Naive B cell (primary cell): ENCODE measurements around the gene IL11RA. TPM values are rescaled to one million over a fixed set of nuclear protein-coding genes. Genes with fewer than 3 reads are reported as not detected.

Experiments
- ATAC-seq, 2 donors: fragments of 150-1000 bp; cut with Tn5 transposase; 2 replicates each; pipeline ENCODE4 v1.10.0; 2021; ENCODE audit warnings: low read depth in 2 of 2, mild to moderate bottlenecking in 2 of 2, moderate library complexity in 2 of 2
- DNase-seq: peaks from one replicate; pipeline ENCODE4 v3.0.0; 2022
- H3K27ac Mint-ChIP-seq, 6 donors: one replicate each; pipeline ENCODE4 v1.8.0; 2020 to 2022; ENCODE audit warnings: mild to moderate bottlenecking in 6 of 6, mixed read lengths in 6 of 6, moderate library complexity in 5 of 6, inconsistent platforms in 2 of 6
- H3K27me3 Mint-ChIP-seq, 3 donors: one replicate each; pipeline ENCODE4 v1.8.0; 2021 to 2022; ENCODE audit warnings: mixed read lengths in 3 of 3, mild to moderate bottlenecking in 1 of 3
- H3K36me3 Mint-ChIP-seq, 2 donors: one replicate each; pipeline ENCODE4 v1.8.0; 2020 to 2022; ENCODE audit warnings: mixed read lengths in 2 of 2, inconsistent platforms in 1 of 2, mild to moderate bottlenecking in 1 of 2
- H3K4me1 Mint-ChIP-seq, 3 donors: one replicate each; pipeline ENCODE4 v1.8.0; 2020 to 2022; ENCODE audit warnings: mixed read lengths in 3 of 3, inconsistent platforms in 1 of 3, mild to moderate bottlenecking in 1 of 3, moderate library complexity in 1 of 3
- H3K4me3 Mint-ChIP-seq, 8 donors: one replicate each; pipeline ENCODE4 v1.8.0; 2020 to 2022; ENCODE audit warnings: mild to moderate bottlenecking in 8 of 8, mixed read lengths in 8 of 8, moderate library complexity in 8 of 8, inconsistent platforms in 2 of 8
- H3K9me3 Mint-ChIP-seq, 7 donors: one replicate each; pipeline ENCODE4 v1.8.0; 2020 to 2022; ENCODE audit warnings: mixed read lengths in 7 of 7, mild to moderate bottlenecking in 5 of 7, inconsistent platforms in 2 of 7, moderate library complexity in 1 of 7
- polyA plus RNA-seq, 6 donors: library from polyadenylated mRNA; unstranded; fragments of 300-500 nt; fragmentation: Illumina TruSeq; gene quantifications; one replicate each; pipeline ENCODE4 v1.2.3, GENCODE V29; 2021; ENCODE audit warnings: low read depth in 6 of 6

Gene IL11RA
- polyA plus RNA-seq, 6 donors from 2014 or later, result 2.0 to 7.4 (median 3.0) TPM

DNA sequence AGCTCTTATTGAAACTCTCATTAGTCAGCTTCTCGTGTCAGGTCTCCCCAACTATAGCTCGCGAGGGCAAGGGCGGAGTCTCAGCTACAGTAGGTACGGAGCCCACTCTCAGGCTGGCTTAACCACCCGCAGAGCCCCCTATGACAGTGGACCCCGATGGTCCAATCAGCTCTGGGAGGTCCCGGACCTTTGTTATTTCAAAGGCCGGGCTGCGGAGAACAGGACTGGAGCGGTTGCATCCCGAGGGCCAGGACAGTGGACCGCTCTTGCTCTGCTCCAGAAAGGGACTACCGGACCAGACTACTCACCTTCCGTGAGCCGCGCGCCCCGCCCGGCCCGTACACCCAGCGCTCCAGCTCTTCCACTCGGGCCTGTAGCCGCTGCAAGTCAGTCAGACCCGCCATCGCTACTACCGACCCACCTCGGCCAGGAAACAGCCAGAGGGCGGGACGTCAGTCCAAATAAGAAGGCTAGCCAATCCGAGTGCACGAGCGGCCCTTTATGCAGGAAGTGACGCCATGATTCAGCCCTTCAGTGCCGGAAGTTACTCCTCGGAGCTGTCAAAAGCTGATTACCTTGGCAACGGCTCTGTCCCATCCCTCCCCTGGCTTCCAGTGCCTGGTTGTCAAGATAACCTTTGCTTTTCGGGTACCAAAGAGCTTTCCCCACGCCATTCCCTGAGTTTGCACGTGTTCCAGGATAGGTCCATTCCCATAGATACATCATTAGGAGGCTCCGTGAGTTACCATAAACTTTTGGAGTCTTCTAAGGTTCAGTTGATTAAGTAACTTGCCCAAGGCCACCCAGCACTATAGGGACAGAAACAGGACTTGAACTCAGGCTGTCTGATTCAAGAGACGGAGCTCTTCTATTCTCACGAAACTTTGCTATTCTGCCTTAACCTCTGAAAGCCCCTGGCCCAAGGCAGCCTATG lies 31.7 kb upstream of the IL11RA start, which contains the start of gene DCTN3:
TSS of gene DCTN3 (minus strand) at position 435 of the 934 bp plus-strand sequence. CDS start at position 404, 31 bp downstream.
- H3K27me3 Mint-ChIP-seq, result peaks cover 27 to 40% (median 33%) of the 10 kb centered on the region in 3 donors
- ATAC-seq, result peak; percentile 97 to 98
- peaks cover 18 to 25% of the 10 kb centered on the region in 2 donors for H3K36me3 Mint-ChIP-seq
- H3K4me1 Mint-ChIP-seq, result peaks cover 31 to 45% (median 36%) of the 10 kb centered on the region in 3 donors
- peak within 1 kb of the TSS; percentile 48 to 92 (median 88) for H3K27ac Mint-ChIP-seq
- H3K4me3 Mint-ChIP-seq, result peak within 1 kb of the TSS; percentile 94 to 99 (median 96)
- peaks cover 0 to 7% (median 0%) of the 10 kb centered on the region in 7 donors for H3K9me3 Mint-ChIP-seq
- peak; percentile 90 for DNase-seq

DNA sequence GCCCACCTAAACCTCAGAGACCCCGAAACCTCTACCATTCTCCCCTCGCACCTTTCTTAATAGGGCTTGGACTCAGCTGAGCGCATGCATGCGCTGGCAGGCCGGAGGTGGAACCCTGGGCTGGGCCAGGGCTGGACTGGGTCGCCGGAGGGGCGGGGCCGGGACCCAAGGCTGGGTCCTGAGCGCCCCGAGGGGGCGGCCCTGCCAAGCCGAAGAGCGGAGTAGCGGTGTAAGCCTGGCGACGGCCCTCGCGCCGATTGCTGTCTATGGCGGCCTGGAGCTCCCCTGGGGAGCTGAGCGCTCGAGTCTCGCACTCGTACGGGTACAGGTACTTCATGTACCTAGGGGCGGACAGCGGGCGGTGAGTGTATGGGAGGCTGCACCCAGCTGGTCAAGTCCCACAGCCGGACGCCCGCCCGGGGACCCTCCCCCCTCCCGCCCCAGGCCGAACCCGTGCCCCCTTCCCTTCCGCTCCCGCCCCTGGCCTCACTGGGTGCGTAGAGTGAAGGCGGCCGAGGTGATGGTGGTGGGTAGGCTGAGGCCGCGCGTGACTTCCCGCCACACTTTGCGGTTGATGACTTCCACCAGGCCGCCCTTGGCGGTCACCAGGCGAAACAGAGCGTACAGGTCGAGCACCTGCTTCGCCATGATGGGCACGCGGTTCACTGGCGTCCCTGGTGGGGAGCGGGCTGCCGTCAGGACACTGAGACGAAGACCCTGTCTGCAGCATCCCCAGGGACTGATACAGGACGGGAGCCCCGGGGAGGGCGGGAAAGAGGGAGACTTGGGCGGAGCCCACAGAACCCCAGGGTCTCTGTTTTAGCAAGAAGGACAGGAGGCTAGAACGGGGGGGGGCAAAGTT lies 28.4 kb upstream of the IL11RA start:
- DNase-seq (peak; percentile 46), ATAC-seq (peak; percentile 15 to 19)
- Mint-ChIP-seq H3K4me3 (peak overlapping the region; percentile 30 to 76 (median 58)), H3K9me3 (peaks cover 0 to 7% (median 0%) of the 10 kb centered on the region in 7 donors), H3K27ac (peak overlapping the region in 2 of 6 donors; percentile 43 to 90), H3K27me3 (peaks cover 41 to 73% (median 61%) of the 10 kb centered on the region in 3 donors), H3K4me1 (peaks cover 35 to 47% (median 45%) of the 10 kb centered on the region in 3 donors), H3K36me3 (peaks cover 0 to 19% of the 10 kb centered on the region in 2 donors)

DNA sequence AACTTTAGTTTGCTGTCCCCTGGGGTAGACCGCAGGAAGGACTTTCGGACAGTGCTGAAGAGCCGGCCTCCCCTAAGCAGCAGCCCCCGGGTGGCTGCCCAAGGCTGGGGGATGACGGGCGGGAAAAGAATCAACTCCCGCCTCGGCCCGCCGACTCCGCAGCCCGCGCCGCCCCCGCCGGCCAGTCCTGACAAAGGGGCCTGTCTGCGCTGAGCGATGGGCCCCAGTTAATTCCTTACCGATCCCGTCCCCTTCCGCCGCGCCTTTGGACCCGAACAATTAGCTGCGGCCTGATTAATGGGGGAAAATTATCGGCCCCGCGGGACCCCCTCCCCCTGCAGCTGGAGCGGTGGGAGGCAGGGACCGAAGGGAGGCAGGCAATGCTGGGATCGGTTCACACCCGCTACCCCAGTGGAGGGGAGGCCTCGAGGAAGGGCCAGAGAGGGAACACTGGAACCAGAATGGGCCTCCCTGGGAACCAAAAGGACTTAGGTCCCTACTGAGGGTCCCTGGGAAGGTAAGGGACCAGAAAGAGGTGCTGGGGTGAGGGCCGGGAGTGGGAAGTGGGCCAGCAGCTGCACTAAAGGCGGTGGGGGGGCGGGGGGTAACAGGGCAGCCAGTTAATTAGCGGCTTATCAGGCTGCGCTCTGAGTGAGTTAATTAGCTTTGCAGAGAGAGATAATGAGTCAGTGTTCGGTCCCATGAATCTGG lies 27.4 kb upstream of the IL11RA start:
- peaks cover 32 to 45% (median 43%) of the 10 kb centered on the region in 3 donors for H3K4me1 Mint-ChIP-seq
- peaks cover 0 to 7% (median 0%) of the 10 kb centered on the region in 7 donors for H3K9me3 Mint-ChIP-seq
- H3K27ac Mint-ChIP-seq, result no peak overlapping the region
- DNase-seq (no peak), ATAC-seq (no peak)
- peak overlapping the region in 1 of 8 donors; percentile 61 for H3K4me3 Mint-ChIP-seq
- H3K27me3 Mint-ChIP-seq, result peaks cover 48 to 80% (median 72%) of the 10 kb centered on the region in 3 donors
- peaks cover 0 to 22% of the 10 kb centered on the region in 2 donors for H3K36me3 Mint-ChIP-seq

DNA sequence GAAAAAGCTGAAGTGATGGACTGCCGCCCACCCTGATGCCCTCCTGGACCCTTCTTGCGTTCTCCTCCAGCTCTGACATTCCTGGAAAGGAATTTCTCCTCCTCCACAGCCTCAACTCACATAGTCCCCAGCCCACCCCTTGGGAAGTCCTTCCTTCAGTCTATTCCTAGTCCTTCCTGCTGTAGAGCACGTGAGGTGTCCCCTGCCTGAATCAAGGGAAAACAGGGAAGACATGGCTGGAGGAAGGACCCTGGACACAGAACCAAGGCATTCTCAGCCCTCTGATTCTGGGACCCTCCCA lies 26.8 kb upstream of the IL11RA start:
- Mint-ChIP-seq H3K4me1 (peaks cover 28 to 43% (median 42%) of the 10 kb centered on the region in 3 donors), H3K9me3 (peaks cover 0 to 7% (median 0%) of the 10 kb centered on the region in 7 donors), H3K4me3 (no peak overlapping the region), H3K27ac (no peak overlapping the region), H3K36me3 (peaks cover 0 to 22% of the 10 kb centered on the region in 2 donors), H3K27me3 (peaks cover 51 to 85% (median 77%) of the 10 kb centered on the region in 3 donors)
- no peak for ATAC-seq
- DNase-seq, result no peak

DNA sequence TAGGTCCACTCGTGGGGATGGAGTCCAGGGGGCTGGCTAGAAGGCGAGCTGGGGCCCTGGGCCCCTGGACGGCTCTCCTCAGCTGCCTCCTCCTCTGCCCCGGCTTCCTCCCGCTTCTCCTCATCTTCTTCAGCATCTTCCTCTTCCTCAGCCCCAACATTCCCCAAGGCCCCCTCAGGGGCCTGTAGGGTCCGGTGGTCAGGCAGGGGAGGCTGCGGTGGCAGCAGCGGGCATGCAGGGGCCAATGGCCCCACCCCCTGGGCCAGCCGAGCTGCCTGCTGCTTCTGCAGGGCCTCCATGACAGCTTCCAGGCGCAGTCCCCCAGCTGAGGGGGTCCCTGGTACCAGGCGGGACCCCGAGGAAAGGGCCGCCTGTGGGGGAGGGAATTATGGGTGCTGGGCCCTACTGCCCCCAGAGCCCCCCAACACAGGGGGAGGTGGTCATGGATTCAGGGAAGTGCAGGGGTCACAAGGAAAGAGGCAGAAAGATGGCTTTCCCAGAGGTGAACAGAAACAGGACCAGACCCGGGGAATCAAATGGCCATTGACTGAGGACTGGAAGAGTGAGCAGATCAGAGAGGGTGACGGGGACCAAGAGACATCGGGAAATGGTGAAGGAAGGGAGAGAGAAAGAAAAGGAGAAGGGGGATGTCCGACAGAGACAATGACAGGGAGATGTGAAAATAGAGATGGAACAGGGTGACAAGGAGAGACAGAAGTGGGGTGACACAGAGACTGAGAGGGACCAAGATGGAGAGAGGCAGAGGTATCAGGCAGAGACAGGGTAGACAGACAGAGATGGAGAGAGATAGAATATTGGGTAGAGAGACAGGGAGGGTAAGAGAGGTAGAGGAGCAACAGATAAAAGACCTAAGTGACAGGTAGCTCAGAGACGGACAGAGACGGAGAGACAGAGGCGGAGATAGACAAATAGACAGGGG lies 24.0 kb upstream of the IL11RA start:
- DNase-seq (no peak), ATAC-seq (no peak)
- H3K9me3 Mint-ChIP-seq, result peaks cover 0 to 3% (median 0%) of the 10 kb centered on the region in 7 donors
- peaks cover 19 to 29% (median 28%) of the 10 kb centered on the region in 3 donors for H3K4me1 Mint-ChIP-seq
- H3K4me3 Mint-ChIP-seq, result peak overlapping the region; percentile 65 to 95 (median 84)
- H3K36me3 Mint-ChIP-seq, result peaks cover 0 to 13% of the 10 kb centered on the region in 2 donors
- H3K27me3 Mint-ChIP-seq, result peaks cover 39 to 75% (median 70%) of the 10 kb centered on the region in 3 donors
- peak overlapping the region in 3 of 6 donors; percentile 3 to 73 (median 23) for H3K27ac Mint-ChIP-seq

DNA sequence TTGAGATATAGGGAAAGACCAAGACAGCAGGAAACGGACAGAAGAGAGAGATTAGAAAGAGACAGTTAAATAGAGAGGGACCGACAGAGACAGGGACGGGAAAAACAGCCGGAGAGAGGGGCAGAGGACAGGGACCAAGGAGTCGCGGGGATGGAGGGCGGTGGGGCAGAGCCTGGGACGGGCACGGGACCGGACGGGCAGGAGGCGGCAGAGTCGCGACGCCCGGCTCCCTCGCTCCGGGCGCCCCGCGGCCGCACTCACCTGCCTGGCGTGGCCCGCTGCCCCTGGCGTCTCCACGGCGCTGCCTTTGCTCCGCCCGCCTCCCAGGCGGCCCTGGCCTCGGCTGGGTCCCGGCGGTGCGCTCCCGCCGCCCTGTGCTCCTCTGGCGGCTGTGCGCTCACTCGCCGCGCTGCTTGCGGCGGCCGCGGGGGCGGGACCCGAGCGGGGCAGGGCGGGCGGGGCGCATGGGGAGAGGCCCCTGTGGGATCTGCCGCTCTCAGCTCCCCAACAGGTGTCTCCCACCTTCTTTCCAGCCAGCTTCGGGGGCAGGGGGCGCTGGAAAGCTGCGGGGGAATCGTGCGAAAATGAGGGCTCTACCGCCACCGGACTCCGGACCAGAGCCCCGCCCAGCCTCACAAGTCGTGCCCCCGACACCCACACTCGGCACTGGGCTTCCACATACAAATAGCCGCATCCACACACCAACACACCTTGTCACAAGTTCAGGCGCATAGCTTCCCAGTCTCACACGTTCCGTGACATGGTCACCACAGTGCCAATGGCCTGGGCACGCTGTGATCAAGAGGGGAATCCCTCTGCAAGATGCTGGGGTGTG lies 23.1 kb upstream of the IL11RA start, which contains the start of gene ARID3C:
TSS of gene ARID3C (minus strand) at position 411 of the 835 bp plus-strand sequence. CDS start 1,052 bp downstream, outside the sequence.
- Mint-ChIP-seq H3K4me3 (peak within 1 kb of the TSS; percentile 82 to 95 (median 86)), H3K27me3 (peaks cover 33 to 66% (median 61%) of the 10 kb centered on the region in 3 donors), H3K27ac (peak within 1 kb of the TSS in 3 of 6 donors; percentile 23 to 73 (median 36)), H3K36me3 (peaks cover 0 to 10% of the 10 kb centered on the region in 2 donors), H3K9me3 (no peaks in the 10 kb centered on the region), H3K4me1 (peaks cover 15 to 25% (median 25%) of the 10 kb centered on the region in 3 donors)
- DNase-seq (no peak), ATAC-seq (peak; percentile 81)

DNA sequence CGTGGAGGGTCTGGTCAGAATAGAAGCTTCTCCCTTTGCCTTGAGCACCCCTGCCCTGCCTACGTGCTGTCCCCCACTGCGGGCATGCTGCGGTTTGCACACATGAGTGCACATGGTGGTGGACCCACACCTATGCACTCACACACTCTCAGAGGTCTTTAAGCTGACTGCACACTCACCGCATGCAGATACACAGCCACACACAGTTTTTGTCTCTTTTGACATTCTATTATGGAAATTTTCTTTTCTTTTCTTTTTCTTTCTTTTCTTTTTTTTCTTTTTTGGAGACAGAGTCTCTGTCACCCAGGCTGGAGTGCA lies 22.5 kb upstream of the IL11RA start:
- DNase-seq, result no peak
- H3K4me3 Mint-ChIP-seq, result peak overlapping the region; percentile 79 to 88 (median 84)
- H3K27me3 Mint-ChIP-seq, result peaks cover 30 to 63% (median 58%) of the 10 kb centered on the region in 3 donors
- peak overlapping the region in 1 of 6 donors; percentile 47 for H3K27ac Mint-ChIP-seq
- no peaks in the 10 kb centered on the region for H3K9me3 Mint-ChIP-seq
- H3K4me1 Mint-ChIP-seq, result peaks cover 16 to 26% (median 23%) of the 10 kb centered on the region in 3 donors
- ATAC-seq, result no peak
- peaks cover 0 to 10% of the 10 kb centered on the region in 2 donors for H3K36me3 Mint-ChIP-seq

DNA sequence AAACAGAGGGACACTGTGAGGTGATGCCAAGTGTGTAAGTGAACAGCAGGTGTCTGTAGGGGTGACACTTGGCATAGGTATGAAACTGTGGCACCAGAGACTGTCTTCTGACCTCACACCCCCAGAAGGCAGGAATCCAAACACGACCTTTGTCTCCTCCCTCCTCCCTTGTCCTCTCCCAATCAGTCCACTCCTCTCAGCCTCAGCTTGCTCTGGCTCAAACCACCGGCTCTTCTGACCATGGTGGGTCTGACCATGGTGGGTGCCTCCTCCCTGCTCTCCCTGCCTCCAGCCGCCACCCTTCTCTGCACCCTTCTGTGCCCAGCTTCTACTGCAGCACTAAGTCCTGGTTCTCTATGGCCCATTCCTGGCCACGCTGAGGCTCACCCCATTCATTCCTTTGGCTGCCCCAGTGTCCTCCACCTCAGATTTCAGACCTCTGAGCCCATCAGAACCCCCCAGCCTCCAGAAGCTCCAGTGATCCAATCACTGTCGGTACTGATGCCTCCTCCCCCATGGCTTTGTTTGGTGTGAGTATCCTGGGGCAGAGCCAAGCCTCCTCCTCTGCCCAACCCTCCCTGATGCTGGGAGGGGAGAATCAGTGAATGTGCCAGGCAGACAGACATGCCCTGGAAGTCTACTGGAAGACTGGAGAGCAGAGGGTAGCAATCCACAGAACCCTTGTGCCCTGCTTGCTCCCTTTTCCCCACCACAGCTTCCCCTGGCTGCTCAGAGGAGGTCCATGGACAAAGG lies 21.4 kb upstream of the IL11RA start:
- Mint-ChIP-seq H3K36me3 (peaks cover 0 to 10% of the 10 kb centered on the region in 2 donors), H3K4me3 (peak overlapping the region in 5 of 8 donors; percentile 50 to 83 (median 79)), H3K4me1 (peaks cover 20 to 31% (median 28%) of the 10 kb centered on the region in 3 donors), H3K9me3 (no peaks in the 10 kb centered on the region), H3K27me3 (peaks cover 30 to 52% (median 49%) of the 10 kb centered on the region in 3 donors), H3K27ac (no peak overlapping the region)
- no peak for ATAC-seq
- no peak for DNase-seq

DNA sequence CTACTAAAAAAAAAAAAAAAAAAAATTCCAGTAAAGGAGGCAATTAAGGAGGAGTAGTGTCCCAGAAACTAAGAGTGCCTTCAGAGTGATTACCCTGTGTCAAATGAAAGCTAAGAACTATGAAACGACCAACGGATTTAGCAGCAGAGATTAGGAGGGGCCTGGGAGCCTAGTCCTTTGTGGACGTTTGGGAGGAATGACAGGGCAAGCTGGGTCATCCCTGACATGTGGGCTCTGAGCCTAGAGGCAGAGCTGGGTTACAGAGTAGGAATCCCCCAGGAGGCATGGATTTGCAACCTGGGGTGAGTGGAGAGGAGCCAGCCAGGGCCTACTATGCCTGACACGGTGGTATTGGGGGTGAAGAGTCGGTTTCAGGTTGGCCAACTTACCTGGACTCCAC lies 18.8 kb upstream of the IL11RA start:
- H3K4me3 Mint-ChIP-seq, result no peak overlapping the region
- peaks cover 30 to 46% (median 46%) of the 10 kb centered on the region in 3 donors for H3K4me1 Mint-ChIP-seq
- no peaks in the 10 kb centered on the region for H3K9me3 Mint-ChIP-seq
- ATAC-seq, result no peak
- peaks cover 20 to 28% (median 26%) of the 10 kb centered on the region in 3 donors for H3K27me3 Mint-ChIP-seq
- H3K27ac Mint-ChIP-seq, result peak overlapping the region in 1 of 6 donors; percentile 9
- DNase-seq, result no peak
- peaks cover 0 to 7% of the 10 kb centered on the region in 2 donors for H3K36me3 Mint-ChIP-seq

DNA sequence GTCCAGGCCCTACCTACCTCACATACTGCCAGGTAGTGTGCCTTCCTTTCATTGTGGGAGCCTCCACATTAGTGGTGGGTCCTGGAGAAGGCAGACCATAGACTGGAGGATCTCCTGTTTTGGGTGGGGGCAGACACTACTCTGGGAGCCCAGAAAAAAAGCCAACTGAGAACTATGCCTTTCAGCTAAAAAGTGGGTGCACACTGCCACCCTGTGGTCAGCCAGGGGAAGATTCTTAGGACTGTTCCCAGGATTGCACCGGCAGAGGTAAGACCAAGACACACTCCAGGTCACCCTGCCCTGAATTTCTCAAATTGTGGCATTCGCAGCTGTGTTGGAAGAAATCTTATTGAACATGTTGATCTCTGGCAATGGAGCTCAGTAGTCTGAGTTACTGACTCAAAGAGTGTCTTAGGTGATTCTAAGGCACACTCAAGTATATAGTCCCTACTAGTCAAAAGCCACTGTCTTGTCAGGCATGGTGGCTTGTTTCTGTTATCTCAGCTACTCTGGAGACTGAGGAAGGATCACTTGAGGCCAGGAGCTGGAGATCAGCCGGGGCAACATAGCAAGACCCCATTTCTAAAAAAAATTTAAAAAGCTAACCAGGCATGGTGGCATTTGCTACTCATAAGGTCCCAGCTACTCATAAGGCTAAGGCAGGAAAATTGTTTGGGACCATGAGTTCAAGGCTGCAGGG lies 18.0 kb upstream of the IL11RA start:
- ATAC-seq (peak; percentile 25 to 35), DNase-seq (peak; percentile 73)
- Mint-ChIP-seq H3K36me3 (no peaks in the 10 kb centered on the region), H3K27me3 (peaks cover 14 to 19% (median 19%) of the 10 kb centered on the region in 3 donors), H3K4me1 (peaks cover 32 to 48% (median 45%) of the 10 kb centered on the region in 3 donors), H3K27ac (peak overlapping the region in 2 of 6 donors; percentile 2 to 12), H3K4me3 (peak overlapping the region in 1 of 8 donors; percentile 70), H3K9me3 (no peaks in the 10 kb centered on the region)
